Neural crest cell (in vitro differentiated cells): Measurements from ENCODE around the gene NUBPL. TPM values are rescaled to one million over a fixed set of nuclear protein-coding genes. Genes with fewer than 3 reads are reported as not detected.
A peak's percentile ranks its signal among the peaks of the same experiment; 100 is the strongest.
"Not testable (repeated sequence)": the region's sequence is repeated elsewhere in the genome, so short reads cannot be mapped to it uniquely, and the experiment has no call there.

Experiments
- DNase-seq: peaks from one replicate; pipeline ENCODE4 v3.0.0; 2021; ENCODE audit warnings: low read depth, mixed read lengths, low spot score
- H3K27ac Mint-ChIP-seq: one replicate; pipeline ENCODE4 v1.8.0; 2021; ENCODE audit warnings: mild to moderate bottlenecking, mixed read lengths; ENCODE audit not compliant: unreplicated experiment
- H3K27me3 Mint-ChIP-seq: 2 replicates; pipeline ENCODE4 v1.8.0; 2021; ENCODE audit warnings: low read depth, mild to moderate bottlenecking, mixed read lengths
- H3K36me3 Mint-ChIP-seq: 2 replicates; pipeline ENCODE4 v1.8.0; 2021; ENCODE audit warnings: low read depth, mild to moderate bottlenecking, mixed read lengths
- H3K4me1 Mint-ChIP-seq: 2 replicates; pipeline ENCODE4 v1.8.0; 2021; ENCODE audit warnings: mixed read lengths
- H3K4me3 Mint-ChIP-seq: one replicate; pipeline ENCODE4 v1.8.0; 2021; ENCODE audit warnings: mild to moderate bottlenecking, mixed read lengths
- H3K9me3 Mint-ChIP-seq: 2 replicates; pipeline ENCODE4 v1.8.0; 2021; ENCODE audit warnings: mixed read lengths
- total RNA-seq: library from RNA; stranded (reverse); gene quantifications from 2 replicates; pipeline ENCODE4 v1.2.1, GENCODE V29; 2021
- TF ChIP-seq, protein P1 (sequence below): fragments of 200-600 bp; sonication (generic); conservative IDR thresholded peaks from 2 replicates; pipeline ENCODE4 v1.5.0; 2021; ENCODE audit warnings: antibody characterized with exemption, mild to moderate bottlenecking

The NUBPL gene
- total RNA-seq, 1 donor from 2014 or later, result 13.2 TPM

DNA sequence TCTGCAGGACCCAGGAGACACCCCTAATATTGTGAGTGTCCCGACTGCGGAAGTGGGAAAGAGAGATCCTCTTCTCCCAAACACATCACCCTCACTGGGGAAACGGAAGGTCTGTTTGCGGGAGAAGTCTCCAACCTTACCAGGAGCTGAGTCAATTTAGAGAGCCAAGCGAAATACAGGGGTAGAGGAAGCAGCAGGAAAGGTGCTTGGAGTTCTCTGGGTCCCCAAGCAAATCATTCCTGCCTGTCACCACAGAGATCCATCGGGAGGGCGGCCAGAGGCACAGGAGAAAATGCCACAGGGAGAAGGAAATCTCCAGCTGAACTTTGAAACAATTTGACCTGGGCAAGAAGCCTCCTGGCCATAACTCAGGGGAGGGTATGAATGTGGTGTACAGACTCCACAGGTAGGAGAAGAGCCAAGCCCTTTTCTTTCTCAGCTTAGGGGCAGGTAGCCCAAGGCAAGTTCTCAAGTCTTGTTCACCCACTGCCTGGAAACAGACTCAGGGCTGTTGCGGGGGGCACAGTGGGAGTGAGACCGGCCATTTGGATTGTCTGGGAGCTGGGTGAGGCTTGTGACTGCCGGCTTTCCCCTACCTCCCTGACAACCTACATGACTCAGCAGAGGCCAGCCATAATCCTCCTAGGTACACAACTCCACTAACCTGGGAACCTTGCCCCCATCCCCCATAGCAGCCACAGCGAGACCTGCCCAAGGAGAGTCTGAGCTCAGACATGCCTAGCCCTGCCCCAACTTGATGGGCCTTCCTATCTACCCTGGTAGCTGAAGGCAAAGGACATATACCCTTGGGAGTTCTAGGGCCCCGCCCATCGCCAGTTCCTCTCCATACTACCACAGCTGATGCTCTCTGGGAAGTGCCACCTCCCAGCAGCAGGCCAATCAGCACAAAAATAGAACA lies 304.0 kb downstream of the NUBPL start:
- no peak overlapping the region for H3K4me3 Mint-ChIP-seq
- H3K27me3 Mint-ChIP-seq, result no peaks in the 10 kb centered on the region
- no peak for DNase-seq
- TF ChIP-seq, protein P1, sequence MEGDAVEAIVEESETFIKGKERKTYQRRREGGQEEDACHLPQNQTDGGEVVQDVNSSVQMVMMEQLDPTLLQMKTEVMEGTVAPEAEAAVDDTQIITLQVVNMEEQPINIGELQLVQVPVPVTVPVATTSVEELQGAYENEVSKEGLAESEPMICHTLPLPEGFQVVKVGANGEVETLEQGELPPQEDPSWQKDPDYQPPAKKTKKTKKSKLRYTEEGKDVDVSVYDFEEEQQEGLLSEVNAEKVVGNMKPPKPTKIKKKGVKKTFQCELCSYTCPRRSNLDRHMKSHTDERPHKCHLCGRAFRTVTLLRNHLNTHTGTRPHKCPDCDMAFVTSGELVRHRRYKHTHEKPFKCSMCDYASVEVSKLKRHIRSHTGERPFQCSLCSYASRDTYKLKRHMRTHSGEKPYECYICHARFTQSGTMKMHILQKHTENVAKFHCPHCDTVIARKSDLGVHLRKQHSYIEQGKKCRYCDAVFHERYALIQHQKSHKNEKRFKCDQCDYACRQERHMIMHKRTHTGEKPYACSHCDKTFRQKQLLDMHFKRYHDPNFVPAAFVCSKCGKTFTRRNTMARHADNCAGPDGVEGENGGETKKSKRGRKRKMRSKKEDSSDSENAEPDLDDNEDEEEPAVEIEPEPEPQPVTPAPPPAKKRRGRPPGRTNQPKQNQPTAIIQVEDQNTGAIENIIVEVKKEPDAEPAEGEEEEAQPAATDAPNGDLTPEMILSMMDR, result no peak
- H3K9me3 Mint-ChIP-seq, result peaks cover 32% of the 10 kb centered on the region
- H3K36me3 Mint-ChIP-seq, result peaks cover 34% of the 10 kb centered on the region
- no peak overlapping the region for H3K27ac Mint-ChIP-seq
- no peaks in the 10 kb centered on the region for H3K4me1 Mint-ChIP-seq

DNA sequence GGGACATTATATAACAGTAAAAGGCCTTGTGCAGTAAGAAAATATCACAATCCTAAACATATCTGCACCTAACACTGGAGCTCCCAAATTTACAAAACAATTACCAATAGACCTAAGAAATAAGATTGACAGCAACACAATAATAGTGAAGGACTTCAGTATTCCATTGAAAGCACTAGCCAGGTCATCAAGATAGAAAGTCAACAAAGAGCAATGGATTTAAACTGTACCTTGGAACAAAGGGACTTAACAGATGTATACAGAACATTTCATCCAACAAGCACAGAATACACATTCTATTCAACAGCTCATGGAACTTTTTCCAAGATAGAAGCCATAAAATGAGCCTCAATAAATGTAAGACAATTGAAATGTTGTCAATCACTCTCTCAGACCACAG lies 306.4 kb downstream of the NUBPL start:
- H3K9me3 Mint-ChIP-seq, result peaks cover 32% of the 10 kb centered on the region
- DNase-seq, result no peak
- peaks cover 28% of the 10 kb centered on the region for H3K36me3 Mint-ChIP-seq
- no peaks in the 10 kb centered on the region for H3K4me1 Mint-ChIP-seq
- H3K27me3 Mint-ChIP-seq, result no peaks in the 10 kb centered on the region
- no peak overlapping the region for H3K4me3 Mint-ChIP-seq
- H3K27ac Mint-ChIP-seq, result no peak overlapping the region
- TF ChIP-seq, protein P1, result no peak

DNA sequence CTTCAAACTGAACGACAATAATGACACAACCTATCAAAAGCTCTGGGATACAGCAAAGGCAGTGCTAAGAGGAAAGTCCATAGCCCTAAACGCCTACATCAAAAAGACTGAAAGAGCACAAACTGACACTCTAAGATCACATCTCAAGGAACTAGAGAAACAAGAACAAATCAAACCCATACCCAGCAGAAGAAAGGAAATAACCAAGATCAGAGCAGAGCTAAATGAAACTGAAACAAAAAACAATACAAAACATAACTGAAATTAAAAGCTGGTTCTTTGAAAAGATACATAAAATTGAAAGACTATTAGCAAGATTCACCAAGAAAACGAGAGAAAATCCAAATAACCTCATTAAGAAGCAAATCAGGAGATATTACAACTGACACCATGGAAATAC lies 306.9 kb downstream of the NUBPL start:
- DNase-seq, H3K27ac Mint-ChIP-seq, H3K27me3 Mint-ChIP-seq, H3K4me1 Mint-ChIP-seq, H3K4me3 Mint-ChIP-seq: not testable (repeated sequence)
- Mint-ChIP-seq H3K36me3 (peaks cover 28% of the 10 kb centered on the region), H3K9me3 (peaks cover 32% of the 10 kb centered on the region)

DNA sequence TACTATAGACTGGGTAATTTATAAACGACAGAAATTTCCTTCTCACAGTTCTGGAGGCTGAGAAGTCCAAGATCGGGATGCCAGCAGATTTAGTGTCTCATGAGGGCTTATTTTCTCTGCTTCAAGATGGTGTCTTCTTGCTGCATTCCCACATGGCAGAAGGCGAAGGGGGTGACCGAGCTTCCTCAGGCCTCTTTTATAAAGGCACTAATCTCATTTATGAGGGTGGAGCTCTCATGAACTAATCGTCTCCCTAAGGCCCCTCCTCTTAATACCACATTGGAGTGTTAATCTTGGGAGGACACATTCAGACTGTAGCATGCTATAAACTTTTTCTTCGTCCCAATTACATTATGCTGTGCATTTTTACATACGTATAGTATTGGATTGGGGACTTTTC lies 315.5 kb downstream of the NUBPL start:
- Mint-ChIP-seq H3K4me3 (no peak overlapping the region), H3K36me3 (no peaks in the 10 kb centered on the region), H3K27me3 (no peaks in the 10 kb centered on the region), H3K27ac (peak overlapping the region; percentile 31), H3K4me1 (peaks cover 6% of the 10 kb centered on the region), H3K9me3 (no peaks in the 10 kb centered on the region)
- no peak for DNase-seq
- TF ChIP-seq, protein P1, result no peak

DNA sequence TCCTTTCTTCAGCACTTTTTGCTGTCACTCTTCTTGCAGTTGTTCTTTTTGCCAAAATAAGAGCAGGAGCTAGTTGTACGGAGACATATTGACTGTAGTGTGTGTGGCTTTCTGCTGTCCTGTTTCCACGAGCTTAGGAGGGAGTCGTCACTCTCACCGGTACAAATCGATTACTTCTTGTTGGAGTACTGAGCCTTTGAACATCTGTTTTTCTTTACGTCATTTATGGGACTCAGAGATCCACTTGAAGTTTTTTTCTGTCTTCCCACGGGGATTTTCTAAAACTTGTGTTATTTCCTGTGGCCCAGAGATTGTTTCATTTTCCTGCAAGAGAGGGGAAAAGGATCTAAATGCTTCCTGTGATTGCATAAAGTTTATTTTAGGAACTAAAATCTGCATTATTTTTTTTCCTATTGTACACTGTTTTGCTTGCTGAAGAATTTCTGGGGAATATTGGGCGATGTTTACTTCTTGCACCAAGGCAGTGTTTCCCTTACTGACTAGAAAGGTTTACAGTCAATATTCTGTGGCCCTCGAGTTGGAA lies 316.1 kb downstream of the NUBPL start:
- H3K4me3 Mint-ChIP-seq, result no peak overlapping the region
- H3K9me3 Mint-ChIP-seq, result no peaks in the 10 kb centered on the region
- no peaks in the 10 kb centered on the region for H3K27me3 Mint-ChIP-seq
- no peaks in the 10 kb centered on the region for H3K36me3 Mint-ChIP-seq
- no peak for DNase-seq
- TF ChIP-seq, protein P1, result no peak
- peaks cover 6% of the 10 kb centered on the region for H3K4me1 Mint-ChIP-seq
- peak overlapping the region; percentile 90 for H3K27ac Mint-ChIP-seq
